Left lung (tissue), 10 donors: ENCODE results near the gene BHLHE23. TPM values are rescaled to one million over a fixed set of nuclear protein-coding genes. Genes with fewer than 3 reads are reported as not detected.

Experiments
- ATAC-seq: fragments of 200-7000 bp; cut with Tn5 transposase; one replicate; pipeline ENCODE4 v1.9.1; 2020; ENCODE audit warnings: moderate library complexity
- DNase-seq, 4 donors: peaks; one replicate each; pipeline ENCODE4 v3.0.0-alpha.2; 2013 to 2020
- H3K27ac ChIP-seq, 2 donors: fragments of 200-600 bp; sonication (generic) in 1 of 2; one replicate each; pipeline versions ENCODE4 v1.5.0 to v1.8.0; 2020 to 2021
- H3K27me3 ChIP-seq, 2 donors: fragments of 200-600 bp; sonication (generic) in 1 of 2; one replicate each; pipeline versions ENCODE4 v1.5.0 to v1.8.0; 2020 to 2021
- H3K36me3 ChIP-seq, 2 donors: fragments of 200-600 bp; sonication (generic) in 1 of 2; one replicate each; pipeline versions ENCODE4 v1.5.0 to v1.8.0; 2020 to 2021
- H3K4me1 ChIP-seq, 2 donors: fragments of 200-600 bp; one replicate each; pipeline ENCODE4 v1.8.0; 2021
- H3K4me3 ChIP-seq, 2 donors: fragments of 200-600 bp; sonication (generic) in 1 of 2; one replicate each; pipeline versions ENCODE4 v1.5.0 to v1.8.0; 2020 to 2021; ENCODE audit warnings: mild to moderate bottlenecking in 1 of 2
- H3K9me3 ChIP-seq, 2 donors: fragments of 200-600 bp; sonication (generic) in 1 of 2; one replicate each; pipeline versions ENCODE4 v1.5.0 to v1.8.0; 2020 to 2021
- CTCF ChIP-seq, 2 donors: fragments of 200-600 bp; sonication (generic) in 1 of 2; IDR thresholded peaks; one replicate each; pipeline versions ENCODE4 v1.5.0 to v1.8.0; 2021; ENCODE audit warnings: antibody characterized with exemption in 2 of 2
- intact Hi-C, 2 donors: fragments of 100-400 bp; cut with DNase I; formaldehyde crosslinking; loops; one replicate each; pipeline versions ENCODE4 v1.11.2 to v1.14.2; 2022
- polyA plus RNA-seq, 6 donors: library from polyadenylated mRNA; unstranded; fragments of 120-200 nt; gene quantifications; one replicate each; pipeline ENCODE4 v1.2.1, GENCODE V29; 2013; ENCODE audit not compliant: insufficient read length in 6 of 6
- total RNA-seq, 2 donors: library from RNA; stranded (reverse); fragmentation: NEBNext Ultra II Directional; extraction: Animal tissue kit (Norgen Biotek cat#: 25700); gene quantifications; one replicate each; pipeline ENCODE4 v1.2.1, GENCODE V29; 2021
- donor health status: DM: no; HTN: yes; CAD: no.
- donor health status: DM: no; HTN: no; CAD: no.

BHLHE23 gene
- total and polyA plus RNA-seq, 8 donors = not detected

GRCh38 chr20:63032026-63032800 is 25.4 kb upstream of the BHLHE23 start:
- intact Hi-C loops = no loop called here
- Histone ChIP-seq H3K27me3 (peaks cover 32 to 98% of the 10 kb centered on the region in 2 donors), H3K9me3 (no peaks in the 10 kb centered on the region), H3K27ac (no peak overlapping the region), H3K4me1 (no peaks in the 10 kb centered on the region), H3K36me3 (no peaks in the 10 kb centered on the region), H3K4me3 (no peak overlapping the region)
- ATAC-seq (no peak), DNase-seq (peak in 1 of 4 donors; percentile 47)
- TF ChIP-seq CTCF (IDR thresholded peaks at IDR 0.05) = no peak

GRCh38 chr20:63031251-63032014 is 24.7 kb upstream of the BHLHE23 start:
- DNase-seq (peak in 1 of 4 donors; percentile 57), ATAC-seq (no peak)
- TF ChIP-seq CTCF (IDR thresholded peaks at IDR 0.05) = no peak
- H3K9me3 ChIP-seq = no peaks in the 10 kb centered on the region
- no peaks in the 10 kb centered on the region for H3K36me3 ChIP-seq
- intact Hi-C loops = no loop called here
- H3K4me3 ChIP-seq = no peak overlapping the region
- H3K27ac ChIP-seq = no peak overlapping the region
- no peaks in the 10 kb centered on the region for H3K4me1 ChIP-seq
- H3K27me3 ChIP-seq = peaks cover 35 to 98% of the 10 kb centered on the region in 2 donors

- Histone ChIP-seq H3K4me3 (no peak overlapping the region), H3K4me1 (no peaks in the 10 kb centered on the region), H3K9me3 (no peaks in the 10 kb centered on the region), H3K36me3 (no peaks in the 10 kb centered on the region), H3K27me3 (peaks cover 45 to 98% of the 10 kb centered on the region in 2 donors), H3K27ac (no peak overlapping the region)
- TF ChIP-seq CTCF (IDR thresholded peaks at IDR 0.05) = no peak
- DNase-seq = peak in 1 of 4 donors; percentile 71
- ATAC-seq = no peak
- intact Hi-C loops = no loop called here
These were observed 22.8 kb upstream of the BHLHE23 start for GRCh38 chr20:63029358-63030121.

GRCh38 chr20:63028461-63028921 is 21.7 kb upstream of the BHLHE23 start:
- no peaks in the 10 kb centered on the region for H3K36me3 ChIP-seq
- H3K4me1 ChIP-seq = no peaks in the 10 kb centered on the region
- ATAC-seq = no peak
- no peak for TF ChIP-seq CTCF (IDR thresholded peaks at IDR 0.05)
- no peak overlapping the region for H3K27ac ChIP-seq
- intact Hi-C loops = no loop called here
- H3K9me3 ChIP-seq = no peaks in the 10 kb centered on the region
- no peak overlapping the region for H3K4me3 ChIP-seq
- H3K27me3 ChIP-seq = peaks cover 49 to 98% of the 10 kb centered on the region in 2 donors
- peak in 1 of 4 donors; percentile 62 for DNase-seq
